ENCODE measurements around the gene LY6G5B.
A peak's percentile ranks its signal among the peaks of the same experiment; 100 is the strongest.

Gene LY6G5B

GRCh38 chr6:31669676-31670075 lies at the start of gene LY6G5B:
Gene LY6G5B (plus strand): TSS chr6:31669976. CDS start chr6:31670951, 975 bp downstream.
- H3K36me3 ChIP-seq (ENCODE audit: insufficient read depth, low read length), result peaks cover 76% of the 10 kb centered on the region
- H3K27ac ChIP-seq (ENCODE audit: low read depth, low read length, poor library complexity, severe bottlenecking), result no peak within 1 kb of the TSS
- TF ChIP-seq EZH2 (IDR thresholded peaks at IDR 0.05; ENCODE audit: borderline replicate concordance, low read length), result no peak
- TF ChIP-seq, protein P1, sequence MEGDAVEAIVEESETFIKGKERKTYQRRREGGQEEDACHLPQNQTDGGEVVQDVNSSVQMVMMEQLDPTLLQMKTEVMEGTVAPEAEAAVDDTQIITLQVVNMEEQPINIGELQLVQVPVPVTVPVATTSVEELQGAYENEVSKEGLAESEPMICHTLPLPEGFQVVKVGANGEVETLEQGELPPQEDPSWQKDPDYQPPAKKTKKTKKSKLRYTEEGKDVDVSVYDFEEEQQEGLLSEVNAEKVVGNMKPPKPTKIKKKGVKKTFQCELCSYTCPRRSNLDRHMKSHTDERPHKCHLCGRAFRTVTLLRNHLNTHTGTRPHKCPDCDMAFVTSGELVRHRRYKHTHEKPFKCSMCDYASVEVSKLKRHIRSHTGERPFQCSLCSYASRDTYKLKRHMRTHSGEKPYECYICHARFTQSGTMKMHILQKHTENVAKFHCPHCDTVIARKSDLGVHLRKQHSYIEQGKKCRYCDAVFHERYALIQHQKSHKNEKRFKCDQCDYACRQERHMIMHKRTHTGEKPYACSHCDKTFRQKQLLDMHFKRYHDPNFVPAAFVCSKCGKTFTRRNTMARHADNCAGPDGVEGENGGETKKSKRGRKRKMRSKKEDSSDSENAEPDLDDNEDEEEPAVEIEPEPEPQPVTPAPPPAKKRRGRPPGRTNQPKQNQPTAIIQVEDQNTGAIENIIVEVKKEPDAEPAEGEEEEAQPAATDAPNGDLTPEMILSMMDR (IDR thresholded peaks at IDR 0.05; ENCODE audit: low read length), result no peak
- no peaks in the 10 kb centered on the region for H3K9me2 ChIP-seq (ENCODE audit: low read depth, low read length)
- no peak within 1 kb of the TSS for H3K4me3 ChIP-seq (ENCODE audit: low read depth, low read length, poor library complexity, severe bottlenecking)
- no peak within 1 kb of the TSS for H3K4me2 ChIP-seq (ENCODE audit: low read length)
- no peaks in the 10 kb centered on the region for H4K20me1 ChIP-seq (ENCODE audit: insufficient read depth, low read length)
- no peaks in the 10 kb centered on the region for H3F3A ChIP-seq (ENCODE audit: insufficient read depth, low read length)
- no peaks in the 10 kb centered on the region for H3K27me3 ChIP-seq (ENCODE audit: insufficient read depth, low read length)
- no peaks in the 10 kb centered on the region for H3K9me3 ChIP-seq (ENCODE audit: low read length)
- peaks cover 10% of the 10 kb centered on the region for H3K79me2 ChIP-seq (ENCODE audit: insufficient read depth, low read length)
- H3K9ac ChIP-seq (ENCODE audit: low read length), result no peak within 1 kb of the TSS
- H2AFZ ChIP-seq (ENCODE audit: low read length), result no peak within 1 kb of the TSS
- H3K4me1 ChIP-seq (ENCODE audit: insufficient read depth, low read length, severe bottlenecking), result peaks cover 7% of the 10 kb centered on the region

GRCh38 chr6:31620586-31621319 lies 49.0 kb upstream of the LY6G5B start, which contains the start of gene PRRC2A:
Gene PRRC2A (plus strand): TSS chr6:31620715. CDS start chr6:31622790, 2,075 bp downstream.
- peaks cover 29% of the 10 kb centered on the region for H3K79me2 ChIP-seq (ENCODE audit: insufficient read depth, low read length)
- H3K4me1 ChIP-seq (ENCODE audit: insufficient read depth, low read length, severe bottlenecking), result peaks cover 28% of the 10 kb centered on the region
- H3K9ac ChIP-seq (ENCODE audit: low read length), result peak within 1 kb of the TSS; percentile 100
- no peaks in the 10 kb centered on the region for H3F3A ChIP-seq (ENCODE audit: insufficient read depth, low read length)
- peak within 1 kb of the TSS; percentile 98 for H3K4me3 ChIP-seq (ENCODE audit: low read depth, low read length, poor library complexity, severe bottlenecking)
- H3K9me3 ChIP-seq (ENCODE audit: low read length), result no peaks in the 10 kb centered on the region
- TF ChIP-seq EZH2 (IDR thresholded peaks at IDR 0.05; ENCODE audit: borderline replicate concordance, low read length), result no peak
- TF ChIP-seq, protein P1 (IDR thresholded peaks at IDR 0.05; ENCODE audit: low read length), result no peak
- H2AFZ ChIP-seq (ENCODE audit: low read length), result no peak within 1 kb of the TSS
- H3K9me2 ChIP-seq (ENCODE audit: low read depth, low read length), result no peaks in the 10 kb centered on the region
- H4K20me1 ChIP-seq (ENCODE audit: insufficient read depth, low read length), result no peaks in the 10 kb centered on the region
- H3K27me3 ChIP-seq (ENCODE audit: insufficient read depth, low read length), result no peaks in the 10 kb centered on the region
- H3K4me2 ChIP-seq (ENCODE audit: low read length), result peak within 1 kb of the TSS; percentile 90
- H3K36me3 ChIP-seq (ENCODE audit: insufficient read depth, low read length), result peaks cover 49% of the 10 kb centered on the region
- H3K27ac ChIP-seq (ENCODE audit: low read depth, low read length, poor library complexity, severe bottlenecking), result peak within 1 kb of the TSS; percentile 96

- H4K20me1 ChIP-seq (ENCODE audit: insufficient read depth, low read length), result no peaks in the 10 kb centered on the region
- H3K9me3 ChIP-seq (ENCODE audit: low read length), result no peaks in the 10 kb centered on the region
- H3F3A ChIP-seq (ENCODE audit: insufficient read depth, low read length), result no peaks in the 10 kb centered on the region
- H2AFZ ChIP-seq (ENCODE audit: low read length), result no peak overlapping the region
- H3K79me2 ChIP-seq (ENCODE audit: insufficient read depth, low read length), result peaks cover 29% of the 10 kb centered on the region
- H3K4me3 ChIP-seq (ENCODE audit: low read depth, low read length, poor library complexity, severe bottlenecking), result peak overlapping the region; percentile 98
- H3K4me2 ChIP-seq (ENCODE audit: low read length), result peak overlapping the region; percentile 90
- peak overlapping the region; percentile 84 for H3K27ac ChIP-seq (ENCODE audit: low read depth, low read length, poor library complexity, severe bottlenecking)
- H3K36me3 ChIP-seq (ENCODE audit: insufficient read depth, low read length), result peaks cover 56% of the 10 kb centered on the region
- H3K9me2 ChIP-seq (ENCODE audit: low read depth, low read length), result no peaks in the 10 kb centered on the region
- H3K4me1 ChIP-seq (ENCODE audit: insufficient read depth, low read length, severe bottlenecking), result peaks cover 22% of the 10 kb centered on the region
- no peak for TF ChIP-seq EZH2 (IDR thresholded peaks at IDR 0.05; ENCODE audit: borderline replicate concordance, low read length)
- TF ChIP-seq, protein P1 (IDR thresholded peaks at IDR 0.05; ENCODE audit: low read length), result no peak
- H3K27me3 ChIP-seq (ENCODE audit: insufficient read depth, low read length), result no peaks in the 10 kb centered on the region
- H3K9ac ChIP-seq (ENCODE audit: low read length), result peak overlapping the region; percentile 100
These were observed 48.3 kb upstream of the LY6G5B start for GRCh38 chr6:31621320-31621939.

Measured in OCI-LY1 (cell line).